Type B pancreatic cell (in vitro differentiated cells): ENCODE data around the gene EFCAB6. TPM values are rescaled to one million over a fixed set of nuclear protein-coding genes. Genes with fewer than 3 reads are reported as not detected.
"Not testable (repeated sequence)": the region's sequence is repeated elsewhere in the genome, so short reads cannot be mapped to it uniquely, and the experiment has no call there.

ENCODE experiments used
- DNase-seq: peaks from one replicate; pipeline ENCODE4 v3.0.0; 2021; ENCODE audit warnings: mixed read lengths; ENCODE audit not compliant: unreplicated experiment; ENCODE audit errors: extremely low spot score
- H3K27ac Mint-ChIP-seq: 2 replicates; pipeline ENCODE4 v1.8.0; 2021; ENCODE audit warnings: mild to moderate bottlenecking, mixed read lengths
- H3K27me3 Mint-ChIP-seq: 2 replicates; pipeline ENCODE4 v1.8.0; 2021; ENCODE audit warnings: mixed read lengths
- H3K36me3 Mint-ChIP-seq: 2 replicates; pipeline ENCODE4 v1.8.0; 2021; ENCODE audit warnings: mixed read lengths
- H3K4me1 Mint-ChIP-seq: one replicate; pipeline ENCODE4 v1.8.0; 2021; ENCODE audit warnings: mixed read lengths; ENCODE audit not compliant: unreplicated experiment
- H3K4me3 Mint-ChIP-seq: 2 replicates; pipeline ENCODE4 v1.8.0; 2021; ENCODE audit warnings: mild to moderate bottlenecking, mixed read lengths
- H3K9me3 Mint-ChIP-seq: 2 replicates; pipeline ENCODE4 v1.8.0; 2021; ENCODE audit warnings: mixed read lengths
- CTCF ChIP-seq: fragments of 200-600 bp; sonication (generic); conservative IDR thresholded peaks from 2 replicates; pipeline ENCODE4 v1.5.0; 2021; ENCODE audit warnings: antibody characterized with exemption, mild to moderate bottlenecking
- total RNA-seq: library from RNA; stranded (reverse); gene quantifications from 2 replicates; pipeline ENCODE4 v1.2.1, GENCODE V29; 2021; ENCODE audit warnings: low replicate concordance

The EFCAB6 gene
- total RNA-seq, 1 donor from 2014 or later = 5.3 TPM

DNA sequence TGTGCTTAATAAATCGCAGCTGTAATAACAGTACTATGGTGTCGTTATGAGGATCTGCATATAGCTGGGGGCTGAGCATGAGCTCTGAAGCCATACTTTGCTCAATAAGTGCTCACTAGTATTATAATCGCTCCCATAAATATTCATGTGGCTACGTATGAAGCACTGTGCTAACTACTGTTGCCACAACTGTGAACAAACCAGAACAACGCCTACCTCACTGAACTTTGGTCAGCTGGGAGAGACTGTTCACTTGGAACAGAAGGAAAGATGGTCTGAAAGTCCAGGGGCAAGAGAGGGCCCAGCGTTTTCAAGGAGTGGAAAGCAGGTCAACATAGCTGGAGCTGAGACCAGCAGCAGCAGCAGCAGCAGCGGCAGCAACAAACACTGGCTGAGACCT lies 141.6 kb downstream of the EFCAB6 start:
- H3K27me3 Mint-ChIP-seq = no peaks in the 10 kb centered on the region
- TF ChIP-seq CTCF = no peak
- no peaks in the 10 kb centered on the region for H3K9me3 Mint-ChIP-seq
- H3K4me1 Mint-ChIP-seq = no peaks in the 10 kb centered on the region
- peaks cover 3% of the 10 kb centered on the region for H3K36me3 Mint-ChIP-seq
- no peak for DNase-seq
- no peak overlapping the region for H3K4me3 Mint-ChIP-seq
- no peak overlapping the region for H3K27ac Mint-ChIP-seq

GRCh38 chr22:43669190-43669589 lies 142.9 kb downstream of the EFCAB6 start:
- no peaks in the 10 kb centered on the region for H3K27me3 Mint-ChIP-seq
- no peaks in the 10 kb centered on the region for H3K4me1 Mint-ChIP-seq
- no peak for TF ChIP-seq CTCF
- DNase-seq = no peak
- no peaks in the 10 kb centered on the region for H3K9me3 Mint-ChIP-seq
- peaks cover 7% of the 10 kb centered on the region for H3K36me3 Mint-ChIP-seq
- no peak overlapping the region for H3K4me3 Mint-ChIP-seq
- no peak overlapping the region for H3K27ac Mint-ChIP-seq

DNA sequence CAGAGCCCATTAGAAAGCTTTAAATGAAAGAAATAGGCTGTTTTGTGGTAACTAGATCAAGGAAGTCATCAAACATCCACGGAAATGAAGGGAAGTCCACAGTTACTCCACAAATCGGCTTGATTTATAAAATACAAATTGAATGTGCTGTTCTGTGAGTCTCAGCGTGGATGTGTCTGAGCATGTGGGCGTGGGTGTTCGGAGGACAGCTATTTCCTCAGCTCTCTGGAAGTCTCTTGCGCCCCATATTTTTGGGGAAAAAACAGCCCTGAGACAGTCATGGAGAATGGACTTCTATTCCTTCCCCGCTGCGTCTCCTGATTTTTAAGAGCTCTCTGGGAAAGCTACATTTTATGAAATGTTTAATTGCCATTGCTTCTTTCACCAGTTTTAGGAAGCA lies 144.4 kb downstream of the EFCAB6 start:
- Mint-ChIP-seq H3K4me1 (no peaks in the 10 kb centered on the region), H3K36me3 (peaks cover 10% of the 10 kb centered on the region), H3K27ac (no peak overlapping the region), H3K27me3 (no peaks in the 10 kb centered on the region), H3K4me3 (no peak overlapping the region), H3K9me3 (no peaks in the 10 kb centered on the region)
- no peak for TF ChIP-seq CTCF
- no peak for DNase-seq

DNA sequence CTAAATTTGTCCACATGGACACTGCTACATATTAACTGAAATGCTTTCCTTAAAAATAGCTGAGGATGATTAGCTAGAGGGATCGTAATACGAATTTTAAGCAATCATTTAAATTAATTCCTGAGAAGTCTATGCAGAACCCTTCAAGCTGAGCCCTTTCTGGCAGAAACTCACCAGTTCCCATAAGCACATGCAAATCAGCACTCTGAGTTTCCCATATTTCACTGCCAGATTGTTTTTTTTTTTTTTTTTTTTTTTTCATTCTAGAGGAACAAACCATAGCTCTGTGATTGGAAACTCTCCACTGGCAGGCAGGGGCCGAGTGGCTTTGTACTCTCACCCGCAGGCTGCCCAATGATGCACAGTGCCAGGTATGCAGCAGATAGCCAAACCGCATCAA lies 145.6 kb downstream of the EFCAB6 start:
- no peak for DNase-seq
- no peak overlapping the region for H3K27ac Mint-ChIP-seq
- TF ChIP-seq CTCF = no peak
- no peak overlapping the region for H3K4me3 Mint-ChIP-seq
- H3K9me3 Mint-ChIP-seq = no peaks in the 10 kb centered on the region
- H3K36me3 Mint-ChIP-seq = peaks cover 10% of the 10 kb centered on the region
- H3K4me1 Mint-ChIP-seq = no peaks in the 10 kb centered on the region
- no peaks in the 10 kb centered on the region for H3K27me3 Mint-ChIP-seq

GRCh38 chr22:43658823-43659222 lies 153.3 kb downstream of the EFCAB6 start:
- Mint-ChIP-seq H3K27me3 (no peaks in the 10 kb centered on the region), H3K9me3 (no peaks in the 10 kb centered on the region), H3K4me3 (no peak overlapping the region), H3K36me3 (no peaks in the 10 kb centered on the region), H3K4me1 (no peaks in the 10 kb centered on the region), H3K27ac (no peak overlapping the region)
- DNase-seq = no peak
- no peak for TF ChIP-seq CTCF

- not testable (repeated sequence) for H3K27ac Mint-ChIP-seq, H3K4me1 Mint-ChIP-seq, H3K9me3 Mint-ChIP-seq, H3K27me3 Mint-ChIP-seq, H3K4me3 Mint-ChIP-seq, DNase-seq
- H3K36me3 Mint-ChIP-seq = peaks cover 14% of the 10 kb centered on the region
These were observed 155.5 kb downstream of the EFCAB6 start for GRCh38 chr22:43656581-43656980.
